ENCODE data around the gene ALOXE3. TPM values are rescaled to one million over a fixed set of nuclear protein-coding genes. Genes with fewer than 3 reads are reported as not detected.
"Not testable (repeated sequence)": the region's sequence is repeated elsewhere in the genome, so short reads cannot be mapped to it uniquely, and the experiment has no call there.

The ALOXE3 gene
- total and polyA plus RNA-seq, 4 donors, result not detected

- WGBS, 2 donors, result 7 to 10% methylated on average over 15 of the region's 15 CpGs
- intact Hi-C loops (cut with DNase I), result loop anchor here in 1 of 2 donors (10.0 kb wide), 1 partner anchor 52 kb away; the partner anchor contains the start of gene ALOXE3
Measured at GRCh38 chr17:8062807-8063483, 55.4 kb downstream of the ALOXE3 start.

GRCh38 chr17:8062435-8062806 is 55.9 kb downstream of the ALOXE3 start:
- H3K27me3 ChIP-seq (ENCODE audit: control insufficient read depth in 1 of 2, insufficient read depth in 2 of 2, low read length in 1 of 2), result no peaks in the 10 kb centered on the region
- DNase-seq (no peak), ATAC-seq (ENCODE audit: low FRiP score) (no peak)
- H3K4me3 ChIP-seq (ENCODE audit: low read length in 2 of 2), result no peak overlapping the region
- H3K4me1 ChIP-seq (ENCODE audit: control insufficient read depth in 1 of 2, insufficient read depth in 2 of 2, low read length in 2 of 2), result no peaks in the 10 kb centered on the region
- no peaks in the 10 kb centered on the region for H3K36me3 ChIP-seq (ENCODE audit: control insufficient read depth in 1 of 2, insufficient read depth in 2 of 2, low read length in 1 of 2)
- H3K27ac ChIP-seq (ENCODE audit: low read depth in 1 of 2, low read length in 2 of 2), result no peak overlapping the region
- no peaks in the 10 kb centered on the region for H3K9me3 ChIP-seq (ENCODE audit: control insufficient read depth, low read length)
- intact Hi-C loops (cut with DNase I), result loop anchor here in 1 of 2 donors (10.0 kb wide), 1 partner anchor 52 kb away; the partner anchor contains the start of gene ALOXE3
- WGBS, 2 donors, result 3 to 7% methylated on average over 8 of the region's 8 CpGs

More at GRCh38 chr17:8062807-8063483, 55.4 kb downstream of the ALOXE3 start:
- H3K36me3 ChIP-seq (ENCODE audit: control insufficient read depth in 1 of 2, insufficient read depth in 2 of 2, low read length in 1 of 2), result no peaks in the 10 kb centered on the region
- H3K27ac ChIP-seq (ENCODE audit: low read depth in 1 of 2, low read length in 2 of 2), result no peak overlapping the region
- H3K4me1 ChIP-seq (ENCODE audit: control insufficient read depth in 1 of 2, insufficient read depth in 2 of 2, low read length in 2 of 2), result no peaks in the 10 kb centered on the region
- no peaks in the 10 kb centered on the region for H3K9me3 ChIP-seq (ENCODE audit: control insufficient read depth, low read length)
- H3K4me3 ChIP-seq (ENCODE audit: low read length in 2 of 2), result no peak overlapping the region
- ATAC-seq (ENCODE audit: low FRiP score), result no peak
- no peaks in the 10 kb centered on the region for H3K27me3 ChIP-seq (ENCODE audit: control insufficient read depth in 1 of 2, insufficient read depth in 2 of 2, low read length in 1 of 2)
- no peak for DNase-seq

GRCh38 chr17:8061851-8062250 is 56.5 kb downstream of the ALOXE3 start:
- intact Hi-C loops (cut with DNase I), result loop anchor here in 1 of 2 donors (10.0 kb wide), 1 partner anchor 53 kb away; the partner anchor contains the start of gene ALOXE3

GRCh38 chr17:8060274-8060673 is 58.0 kb downstream of the ALOXE3 start:
- peak in 1 of 2 donors; percentile 38 for DNase-seq
- H3K27ac ChIP-seq (ENCODE audit: low read depth in 1 of 2, low read length in 2 of 2), result no peak overlapping the region
- intact Hi-C loops (cut with DNase I), result loop anchor here in 1 of 2 donors (10.0 kb wide), 1 partner anchor 55 kb away; the partner anchor contains the start of gene ALOXE3
- ATAC-seq (ENCODE audit: low FRiP score), result peak; percentile 63
- H3K27me3 ChIP-seq (ENCODE audit: control insufficient read depth in 1 of 2, insufficient read depth in 2 of 2, low read length in 1 of 2), result no peaks in the 10 kb centered on the region
- 6 to 7% methylated on average over 10 of the region's 10 CpGs for WGBS, 2 donors
- H3K36me3 ChIP-seq (ENCODE audit: control insufficient read depth in 1 of 2, insufficient read depth in 2 of 2, low read length in 1 of 2), result no peaks in the 10 kb centered on the region
- H3K4me3 ChIP-seq (ENCODE audit: low read length in 2 of 2), result no peak overlapping the region
- no peaks in the 10 kb centered on the region for H3K4me1 ChIP-seq (ENCODE audit: control insufficient read depth in 1 of 2, insufficient read depth in 2 of 2, low read length in 2 of 2)
- H3K9me3 ChIP-seq (ENCODE audit: control insufficient read depth, low read length), result no peaks in the 10 kb centered on the region

More at GRCh38 chr17:8061851-8062250, 56.5 kb downstream of the ALOXE3 start:
- not testable (repeated sequence) for H3K9me3 ChIP-seq (ENCODE audit: control insufficient read depth, low read length); ATAC-seq (ENCODE audit: low FRiP score); H3K27ac ChIP-seq (ENCODE audit: low read depth in 1 of 2, low read length in 2 of 2); H3K27me3 ChIP-seq (ENCODE audit: control insufficient read depth in 1 of 2, insufficient read depth in 2 of 2, low read length in 1 of 2); H3K4me3 ChIP-seq (ENCODE audit: low read length in 2 of 2); H3K36me3 ChIP-seq (ENCODE audit: control insufficient read depth in 1 of 2, insufficient read depth in 2 of 2, low read length in 1 of 2); H3K4me1 ChIP-seq (ENCODE audit: control insufficient read depth in 1 of 2, insufficient read depth in 2 of 2, low read length in 2 of 2)
- peak in 1 of 2 donors; percentile 19 for DNase-seq
- 37 to 39% methylated on average over 8 of the region's 8 CpGs for WGBS, 2 donors

- no peak for ATAC-seq (ENCODE audit: low FRiP score)
- no peak overlapping the region for H3K4me3 ChIP-seq (ENCODE audit: low read length in 2 of 2)
- WGBS, 2 donors, result 27 to 29% methylated on average over 7 of the region's 7 CpGs
- no peaks in the 10 kb centered on the region for H3K9me3 ChIP-seq (ENCODE audit: control insufficient read depth, low read length)
- intact Hi-C loops (cut with DNase I), result loop anchor here in 1 of 2 donors (5.0 to 10.0 kb wide), 3 partner anchors 72 to 202 kb away; partner anchors contain the start of genes CNTROB, CYB5D1, NAA38 and TMEM88
- H3K36me3 ChIP-seq (ENCODE audit: control insufficient read depth in 1 of 2, insufficient read depth in 2 of 2, low read length in 1 of 2), result no peaks in the 10 kb centered on the region
- no peaks in the 10 kb centered on the region for H3K4me1 ChIP-seq (ENCODE audit: control insufficient read depth in 1 of 2, insufficient read depth in 2 of 2, low read length in 2 of 2)
- H3K27ac ChIP-seq (ENCODE audit: low read depth in 1 of 2, low read length in 2 of 2), result no peak overlapping the region
- DNase-seq, result no peak
- no peaks in the 10 kb centered on the region for H3K27me3 ChIP-seq (ENCODE audit: control insufficient read depth in 1 of 2, insufficient read depth in 2 of 2, low read length in 1 of 2)
Measured at GRCh38 chr17:8059131-8059530, 59.2 kb downstream of the ALOXE3 start.

GRCh38 chr17:8057691-8058114 is 60.6 kb downstream of the ALOXE3 start:
- intact Hi-C loops (cut with DNase I), result loop anchor here in 1 of 2 donors (5.0 to 10.0 kb wide), 3 partner anchors 70 to 200 kb away; partner anchors contain the start of genes CNTROB, CYB5D1, NAA38 and TMEM88
- H3K27ac ChIP-seq (ENCODE audit: low read depth in 1 of 2, low read length in 2 of 2), result no peak overlapping the region
- H3K4me1 ChIP-seq (ENCODE audit: control insufficient read depth in 1 of 2, insufficient read depth in 2 of 2, low read length in 2 of 2), result no peaks in the 10 kb centered on the region
- H3K9me3 ChIP-seq (ENCODE audit: control insufficient read depth, low read length), result no peaks in the 10 kb centered on the region
- no peaks in the 10 kb centered on the region for H3K27me3 ChIP-seq (ENCODE audit: control insufficient read depth in 1 of 2, insufficient read depth in 2 of 2, low read length in 1 of 2)
- H3K4me3 ChIP-seq (ENCODE audit: low read length in 2 of 2), result no peak overlapping the region
- ATAC-seq (ENCODE audit: low FRiP score) (peak; percentile 88), DNase-seq (peak in 1 of 2 donors; percentile 34)
- H3K36me3 ChIP-seq (ENCODE audit: control insufficient read depth in 1 of 2, insufficient read depth in 2 of 2, low read length in 1 of 2), result no peaks in the 10 kb centered on the region
- WGBS, 2 donors, result 4 to 5% methylated on average over 14 of the region's 14 CpGs

- WGBS, 2 donors, result 63 to 66% methylated on average over 17 of the region's 17 CpGs
- DNase-seq, result peak in 1 of 2 donors; percentile 30
- no peaks in the 10 kb centered on the region for H3K4me1 ChIP-seq (ENCODE audit: control insufficient read depth in 1 of 2, insufficient read depth in 2 of 2, low read length in 2 of 2)
- no peak overlapping the region for H3K4me3 ChIP-seq (ENCODE audit: low read length in 2 of 2)
- intact Hi-C loops (cut with DNase I), result loop anchor here in 1 of 2 donors (5.0 to 10.0 kb wide), 3 partner anchors 70 to 200 kb away; partner anchors contain the start of genes CNTROB, CYB5D1, NAA38 and TMEM88
- no peaks in the 10 kb centered on the region for H3K9me3 ChIP-seq (ENCODE audit: control insufficient read depth, low read length)
- no peaks in the 10 kb centered on the region for H3K36me3 ChIP-seq (ENCODE audit: control insufficient read depth in 1 of 2, insufficient read depth in 2 of 2, low read length in 1 of 2)
- no peak overlapping the region for H3K27ac ChIP-seq (ENCODE audit: low read depth in 1 of 2, low read length in 2 of 2)
- ATAC-seq (ENCODE audit: low FRiP score), result no peak
- H3K27me3 ChIP-seq (ENCODE audit: control insufficient read depth in 1 of 2, insufficient read depth in 2 of 2, low read length in 1 of 2), result no peaks in the 10 kb centered on the region
Measured at GRCh38 chr17:8056976-8057625, 61.2 kb downstream of the ALOXE3 start.

- Histone ChIP-seq H3K4me1 (ENCODE audit: control insufficient read depth in 1 of 2, insufficient read depth in 2 of 2, low read length in 2 of 2) (no peaks in the 10 kb centered on the region), H3K4me3 (ENCODE audit: low read length in 2 of 2) (no peak overlapping the region), H3K36me3 (ENCODE audit: control insufficient read depth in 1 of 2, insufficient read depth in 2 of 2, low read length in 1 of 2) (no peaks in the 10 kb centered on the region), H3K27ac (ENCODE audit: low read depth in 1 of 2, low read length in 2 of 2) (no peak overlapping the region), H3K9me3 (ENCODE audit: control insufficient read depth, low read length) (no peaks in the 10 kb centered on the region), H3K27me3 (ENCODE audit: control insufficient read depth in 1 of 2, insufficient read depth in 2 of 2, low read length in 1 of 2) (no peaks in the 10 kb centered on the region)
- WGBS, 2 donors, result 57 to 59% methylated on average over 14 of the region's 14 CpGs
- ATAC-seq (ENCODE audit: low FRiP score), result peak; percentile 34
- intact Hi-C loops (cut with DNase I), result loop anchor here in 1 of 2 donors (5.0 to 10.0 kb wide), 3 partner anchors 69 to 199 kb away; partner anchors contain the start of genes CNTROB, CYB5D1, NAA38 and TMEM88
- DNase-seq, result peak; percentile 62 to 75
Measured at GRCh38 chr17:8056232-8056975, 61.9 kb downstream of the ALOXE3 start.
